HepG2 (cell line): Measurements from ENCODE around the gene CARMIL3. TPM values are rescaled to one million over a fixed set of nuclear protein-coding genes. Genes with fewer than 3 reads are reported as not detected.

ENCODE experiments used
- CBX2 ChIP-seq, 2 experiments: fragments of 200-600 bp in 1 of 2; sonication (generic); formaldehyde crosslinking in 1 of 2; IDR thresholded peaks; 2 replicates each; pipeline versions ENCODE4 v1.7.0 to v1.8.1; 2018 to 2022; ENCODE audit warnings: low read depth in 2 of 2, low read length in 1 of 2, mild to moderate bottlenecking in 1 of 2, missing genetic modification reagents in 1 of 2
- CEBPG ChIP-seq: IDR thresholded peaks from 2 replicates; pipeline ENCODE4 v1.6.1; 2016
- CHCHD3 ChIP-seq: sonication (generic); formaldehyde crosslinking; IDR thresholded peaks from 2 replicates; pipeline ENCODE4 v1.8.0; 2022; ENCODE audit warnings: mild to moderate bottlenecking, missing genetic modification reagents, moderate library complexity
- GPN1 ChIP-seq: sonication (generic); formaldehyde crosslinking; IDR thresholded peaks from 2 replicates; pipeline ENCODE4 v1.5.1; 2020; ENCODE audit warnings: missing genetic modification reagents, borderline replicate concordance
- KLF13 ChIP-seq: sonication (generic); formaldehyde crosslinking; IDR thresholded peaks from 2 replicates; pipeline ENCODE4 v1.4.0; 2020; ENCODE audit warnings: mild to moderate bottlenecking, missing genetic modification reagents
- MEIS2 ChIP-seq: sonication (generic); formaldehyde crosslinking; IDR thresholded peaks from 2 replicates; pipeline ENCODE4 v1.9.0; 2021; ENCODE audit warnings: mild to moderate bottlenecking, missing genetic modification reagents
- MXD4 ChIP-seq: IDR thresholded peaks from 2 replicates; pipeline ENCODE4 v1.6.1; 2016; ENCODE audit warnings: mild to moderate bottlenecking, missing biosample characterization, missing genetic modification reagents
- MXI1 ChIP-seq: IDR thresholded peaks from 3 replicates; pipeline ENCODE4 v1.6.1; 2012; ENCODE audit warnings: low read depth, low read length, inconsistent platforms, borderline replicate concordance
- NFIB ChIP-seq: sonication (generic); formaldehyde crosslinking; IDR thresholded peaks from 2 replicates; pipeline ENCODE4 v1.9.0; 2021; ENCODE audit warnings: missing genetic modification reagents, mild to moderate bottlenecking, borderline replicate concordance
- RFX1 ChIP-seq: fragments of 450-650 bp; IDR thresholded peaks from 2 replicates; pipeline ENCODE4 v1.6.1; 2017
- SALL2 ChIP-seq: sonication (generic); formaldehyde crosslinking; IDR thresholded peaks from 2 replicates; pipeline ENCODE4 v1.8.1; 2023; ENCODE audit warnings: mild to moderate bottlenecking, missing genetic modification reagents, inconsistent platforms
- SAP130 ChIP-seq: IDR thresholded peaks from 2 replicates; pipeline ENCODE4 v1.6.1; 2016; ENCODE audit warnings: low read depth
- SNAI1 ChIP-seq: sonication (generic); formaldehyde crosslinking; IDR thresholded peaks from 2 replicates; pipeline ENCODE4 v1.5.0; 2020; ENCODE audit warnings: mild to moderate bottlenecking, missing genetic modification reagents, borderline replicate concordance
- TRIM24 ChIP-seq: sonication (generic); formaldehyde crosslinking; IDR thresholded peaks from 2 replicates; pipeline ENCODE4 v1.8.0; 2022; ENCODE audit warnings: mild to moderate bottlenecking, missing genetic modification reagents
- ZBTB20 ChIP-seq: sonication (generic); formaldehyde crosslinking; IDR thresholded peaks from 2 replicates; pipeline ENCODE4 v1.8.1; 2023; ENCODE audit warnings: missing genetic modification reagents, low read depth, mild to moderate bottlenecking, borderline replicate concordance
- ZNF138 ChIP-seq: sonication (generic); formaldehyde crosslinking; IDR thresholded peaks from 2 replicates; pipeline ENCODE4 v1.5.0; 2020; ENCODE audit warnings: mild to moderate bottlenecking, low read depth, missing genetic modification reagents
- ZNF432 ChIP-seq: sonication (generic); formaldehyde crosslinking; IDR thresholded peaks from 2 replicates; pipeline ENCODE4 v1.5.0; 2020; ENCODE audit warnings: missing genetic modification reagents, mild to moderate bottlenecking, borderline replicate concordance
- ZNF589 ChIP-seq: sonication (generic); formaldehyde crosslinking; conservative IDR thresholded peaks from 2 replicates; pipeline ENCODE4 v1.8.0; 2022; ENCODE audit warnings: mild to moderate bottlenecking, moderate library complexity, missing genetic modification reagents
- ZNF83 ChIP-seq: sonication (generic); formaldehyde crosslinking; IDR thresholded peaks from 2 replicates; pipeline ENCODE4 v1.4.0; 2020; ENCODE audit warnings: missing genetic modification reagents, mild to moderate bottlenecking, borderline replicate concordance
- ZSCAN22 ChIP-seq: sonication (generic); formaldehyde crosslinking; IDR thresholded peaks from 2 replicates; pipeline ENCODE4 v1.4.0; 2020; ENCODE audit warnings: mild to moderate bottlenecking, missing genetic modification reagents
- polyA plus RNA-seq, 8 experiments: library from polyadenylated mRNA; depleted of rRNA in 3 of 8; stranded (reverse) in 7 of 8; unstranded in 1 of 8; fragments of >200 nt; fragmentation: Illumina TruSeq in 4 of 8; extraction: Trizol in 4 of 8; gene quantifications; 2 replicates each; pipeline versions ENCODE4 v1.2.1 to v1.2.3, GENCODE V29; 2011 to 2016; ENCODE audit warnings: low read depth in 4 of 8, missing spikeins in 1 of 8, mixed read lengths in 1 of 8; ENCODE audit not compliant: insufficient read depth in 1 of 8
- total RNA-seq, 5 experiments: library from RNA; depleted of rRNA; stranded (reverse); fragments of >200 nt; fragmentation: Illumina TruSeq; extraction: Trizol; gene quantifications; 2 replicates each; pipeline ENCODE4 v1.2.3, GENCODE V29; 2016; ENCODE audit warnings: low read depth in 1 of 5
- TF ChIP-seq, protein P1 (sequence below): sonication (generic); formaldehyde crosslinking; IDR thresholded peaks from 2 replicates; pipeline ENCODE4 v1.9.0; 2021; ENCODE audit warnings: missing genetic modification reagents, borderline replicate concordance
- TF ChIP-seq, protein P2 (sequence below): fragments of 450-650 bp; IDR thresholded peaks from 2 replicates; pipeline ENCODE4 v1.6.1; 2017; ENCODE audit warnings: mild to moderate bottlenecking
- TF ChIP-seq, protein P3 (sequence below): sonication (generic); formaldehyde crosslinking; IDR thresholded peaks from 2 replicates; pipeline ENCODE4 v1.8.0; 2022; ENCODE audit warnings: mild to moderate bottlenecking, missing genetic modification reagents, moderate library complexity

CARMIL3 gene
- total and polyA plus RNA-seq, 2 of the 13 experiments (the other 11 are each of a cell fraction or from before 2014, with no cell fraction given) = 0.27 to 0.55 TPM

GRCh38 chr14:24051789-24052655 is at the start of gene CARMIL3 (continued):
- peak; percentile 71 for TF ChIP-seq ZNF589 (CRISPR knock-in tag)
- TF ChIP-seq TRIM24 = no peak
- no peak; the same call in 1 of the 2 replicates for TF ChIP-seq ZNF432 (CRISPR knock-in tag)
- peak; percentile 17; the same call in 1 of the 2 replicates for TF ChIP-seq GPN1 (CRISPR knock-in tag)
- TF ChIP-seq, protein P1, sequence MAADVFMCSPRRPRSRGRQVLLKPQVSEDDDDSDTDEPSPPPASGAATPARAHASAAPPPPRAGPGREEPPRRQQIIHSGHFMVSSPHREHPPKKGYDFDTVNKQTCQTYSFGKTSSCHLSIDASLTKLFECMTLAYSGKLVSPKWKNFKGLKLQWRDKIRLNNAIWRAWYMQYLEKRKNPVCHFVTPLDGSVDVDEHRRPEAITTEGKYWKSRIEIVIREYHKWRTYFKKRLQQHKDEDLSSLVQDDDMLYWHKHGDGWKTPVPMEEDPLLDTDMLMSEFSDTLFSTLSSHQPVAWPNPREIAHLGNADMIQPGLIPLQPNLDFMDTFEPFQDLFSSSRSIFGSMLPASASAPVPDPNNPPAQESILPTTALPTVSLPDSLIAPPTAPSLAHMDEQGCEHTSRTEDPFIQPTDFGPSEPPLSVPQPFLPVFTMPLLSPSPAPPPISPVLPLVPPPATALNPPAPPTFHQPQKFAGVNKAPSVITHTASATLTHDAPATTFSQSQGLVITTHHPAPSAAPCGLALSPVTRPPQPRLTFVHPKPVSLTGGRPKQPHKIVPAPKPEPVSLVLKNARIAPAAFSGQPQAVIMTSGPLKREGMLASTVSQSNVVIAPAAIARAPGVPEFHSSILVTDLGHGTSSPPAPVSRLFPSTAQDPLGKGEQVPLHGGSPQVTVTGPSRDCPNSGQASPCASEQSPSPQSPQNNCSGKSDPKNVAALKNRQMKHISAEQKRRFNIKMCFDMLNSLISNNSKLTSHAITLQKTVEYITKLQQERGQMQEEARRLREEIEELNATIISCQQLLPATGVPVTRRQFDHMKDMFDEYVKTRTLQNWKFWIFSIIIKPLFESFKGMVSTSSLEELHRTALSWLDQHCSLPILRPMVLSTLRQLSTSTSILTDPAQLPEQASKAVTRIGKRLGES (CRISPR knock-in tag) = no peak
- no peak for TF ChIP-seq ZSCAN22 (CRISPR knock-in tag)
- TF ChIP-seq, protein P2, sequence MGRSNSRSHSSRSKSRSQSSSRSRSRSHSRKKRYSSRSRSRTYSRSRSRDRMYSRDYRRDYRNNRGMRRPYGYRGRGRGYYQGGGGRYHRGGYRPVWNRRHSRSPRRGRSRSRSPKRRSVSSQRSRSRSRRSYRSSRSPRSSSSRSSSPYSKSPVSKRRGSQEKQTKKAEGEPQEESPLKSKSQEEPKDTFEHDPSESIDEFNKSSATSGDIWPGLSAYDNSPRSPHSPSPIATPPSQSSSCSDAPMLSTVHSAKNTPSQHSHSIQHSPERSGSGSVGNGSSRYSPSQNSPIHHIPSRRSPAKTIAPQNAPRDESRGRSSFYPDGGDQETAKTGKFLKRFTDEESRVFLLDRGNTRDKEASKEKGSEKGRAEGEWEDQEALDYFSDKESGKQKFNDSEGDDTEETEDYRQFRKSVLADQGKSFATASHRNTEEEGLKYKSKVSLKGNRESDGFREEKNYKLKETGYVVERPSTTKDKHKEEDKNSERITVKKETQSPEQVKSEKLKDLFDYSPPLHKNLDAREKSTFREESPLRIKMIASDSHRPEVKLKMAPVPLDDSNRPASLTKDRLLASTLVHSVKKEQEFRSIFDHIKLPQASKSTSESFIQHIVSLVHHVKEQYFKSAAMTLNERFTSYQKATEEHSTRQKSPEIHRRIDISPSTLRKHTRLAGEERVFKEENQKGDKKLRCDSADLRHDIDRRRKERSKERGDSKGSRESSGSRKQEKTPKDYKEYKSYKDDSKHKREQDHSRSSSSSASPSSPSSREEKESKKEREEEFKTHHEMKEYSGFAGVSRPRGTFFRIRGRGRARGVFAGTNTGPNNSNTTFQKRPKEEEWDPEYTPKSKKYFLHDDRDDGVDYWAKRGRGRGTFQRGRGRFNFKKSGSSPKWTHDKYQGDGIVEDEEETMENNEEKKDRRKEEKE = no peak
- 0 out of 2 replicates have a peak, but pooled peaks have one; percentile 73 for TF ChIP-seq ZNF138
- no peak for TF ChIP-seq CBX2 (IDR thresholded peaks at IDR 0.05; ENCODE audit: low read depth, low read length)
- TF ChIP-seq CBX2 (CRISPR knock-in tag; IDR thresholded peaks at IDR 0.05; ENCODE audit: low read depth) = peak; percentile 10; the same call in 1 of the 2 replicates
- TF ChIP-seq MXD4 (CRISPR knock-in tag) = peak; percentile 73; the same call in 1 of the 2 replicates
- peak; percentile 91; the same call in 1 of the 2 replicates for TF ChIP-seq ZNF83 (CRISPR knock-in tag)
- no peak; the same call in 1 of the 2 replicates for TF ChIP-seq SNAI1 (CRISPR knock-in tag)
- no peak for TF ChIP-seq NFIB (CRISPR knock-in tag)
- peak; percentile 60 for TF ChIP-seq MEIS2 (CRISPR knock-in tag)
- TF ChIP-seq, protein P3, sequence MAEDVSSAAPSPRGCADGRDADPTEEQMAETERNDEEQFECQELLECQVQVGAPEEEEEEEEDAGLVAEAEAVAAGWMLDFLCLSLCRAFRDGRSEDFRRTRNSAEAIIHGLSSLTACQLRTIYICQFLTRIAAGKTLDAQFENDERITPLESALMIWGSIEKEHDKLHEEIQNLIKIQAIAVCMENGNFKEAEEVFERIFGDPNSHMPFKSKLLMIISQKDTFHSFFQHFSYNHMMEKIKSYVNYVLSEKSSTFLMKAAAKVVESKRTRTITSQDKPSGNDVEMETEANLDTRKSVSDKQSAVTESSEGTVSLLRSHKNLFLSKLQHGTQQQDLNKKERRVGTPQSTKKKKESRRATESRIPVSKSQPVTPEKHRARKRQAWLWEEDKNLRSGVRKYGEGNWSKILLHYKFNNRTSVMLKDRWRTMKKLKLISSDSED (CRISPR knock-in tag) = peak; percentile 86
- no peak for TF ChIP-seq RFX1
- peak; percentile 90 for TF ChIP-seq SAP130
- TF ChIP-seq CEBPG = no peak
- TF ChIP-seq ZBTB20 = peak; percentile 84; the same call in 1 of the 2 replicates
- peak; percentile 98 for TF ChIP-seq CHCHD3 (CRISPR knock-in tag)
- TF ChIP-seq MXI1 = peak; percentile 47; the same call in 1 of the 3 replicates
- TF ChIP-seq SALL2 (CRISPR knock-in tag) = peak; percentile 71; the same call in 1 of the 2 replicates
- peak; percentile 13 for TF ChIP-seq KLF13 (CRISPR knock-in tag)
